Measurements from ENCODE around the gene SCN8A.
"Not testable (repeated sequence)": the region's sequence is repeated elsewhere in the genome, so short reads cannot be mapped to it uniquely, and the experiment has no call there.

Gene SCN8A

GRCh38 chr12:51593021-51593420 lies 2.0 kb downstream of the SCN8A start:
- TF ChIP-seq, protein P1, sequence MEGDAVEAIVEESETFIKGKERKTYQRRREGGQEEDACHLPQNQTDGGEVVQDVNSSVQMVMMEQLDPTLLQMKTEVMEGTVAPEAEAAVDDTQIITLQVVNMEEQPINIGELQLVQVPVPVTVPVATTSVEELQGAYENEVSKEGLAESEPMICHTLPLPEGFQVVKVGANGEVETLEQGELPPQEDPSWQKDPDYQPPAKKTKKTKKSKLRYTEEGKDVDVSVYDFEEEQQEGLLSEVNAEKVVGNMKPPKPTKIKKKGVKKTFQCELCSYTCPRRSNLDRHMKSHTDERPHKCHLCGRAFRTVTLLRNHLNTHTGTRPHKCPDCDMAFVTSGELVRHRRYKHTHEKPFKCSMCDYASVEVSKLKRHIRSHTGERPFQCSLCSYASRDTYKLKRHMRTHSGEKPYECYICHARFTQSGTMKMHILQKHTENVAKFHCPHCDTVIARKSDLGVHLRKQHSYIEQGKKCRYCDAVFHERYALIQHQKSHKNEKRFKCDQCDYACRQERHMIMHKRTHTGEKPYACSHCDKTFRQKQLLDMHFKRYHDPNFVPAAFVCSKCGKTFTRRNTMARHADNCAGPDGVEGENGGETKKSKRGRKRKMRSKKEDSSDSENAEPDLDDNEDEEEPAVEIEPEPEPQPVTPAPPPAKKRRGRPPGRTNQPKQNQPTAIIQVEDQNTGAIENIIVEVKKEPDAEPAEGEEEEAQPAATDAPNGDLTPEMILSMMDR (IDR thresholded peaks at IDR 0.05; ENCODE audit: low read depth, low read length), result no peak
- H3K27me3 ChIP-seq (ENCODE audit: insufficient read depth, low read depth, severe bottlenecking), result no peaks in the 10 kb centered on the region
- no peak for DNase-seq
- H3K9me3 ChIP-seq (ENCODE audit: severe bottlenecking), result no peaks in the 10 kb centered on the region
- H3K27ac ChIP-seq, result no peak overlapping the region
- peaks cover 2% of the 10 kb centered on the region for H3K36me3 ChIP-seq
- H3K4me3 ChIP-seq (ENCODE audit: low read depth, low read length), result no peak overlapping the region

GRCh38 chr12:51593539-51593938 lies 2.5 kb downstream of the SCN8A start:
- Histone ChIP-seq H3K36me3 (peaks cover 2% of the 10 kb centered on the region), H3K9me3 (ENCODE audit: severe bottlenecking) (no peaks in the 10 kb centered on the region), H3K4me3 (ENCODE audit: low read depth, low read length) (no peak overlapping the region), H3K27me3 (ENCODE audit: insufficient read depth, low read depth, severe bottlenecking) (no peaks in the 10 kb centered on the region), H3K27ac (no peak overlapping the region)
- no peak for DNase-seq
- TF ChIP-seq, protein P1 (IDR thresholded peaks at IDR 0.05; ENCODE audit: low read depth, low read length), result no peak

GRCh38 chr12:51598156-51598555 lies 7.1 kb downstream of the SCN8A start:
- H3K9me3 ChIP-seq (ENCODE audit: severe bottlenecking), result no peaks in the 10 kb centered on the region

DNA sequence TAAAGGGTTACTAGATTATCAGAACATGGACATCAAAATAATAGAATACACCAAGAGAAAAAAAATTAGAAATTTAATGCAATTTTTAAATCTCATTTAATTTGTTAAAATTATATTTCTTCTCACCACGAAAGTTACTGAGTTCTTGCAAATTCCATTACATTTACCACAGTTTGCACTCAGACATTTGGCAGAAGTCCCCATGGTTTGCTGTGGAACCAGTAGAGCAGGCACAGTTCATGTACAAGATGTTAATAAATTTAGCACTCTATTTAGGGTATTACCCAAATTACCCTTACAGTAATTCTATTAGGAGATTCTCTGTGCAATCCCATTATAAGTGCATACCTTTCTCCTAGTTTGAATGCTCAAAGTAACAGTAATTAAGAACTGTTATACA lies 9.7 kb downstream of the SCN8A start:
- Histone ChIP-seq H3K27me3 (ENCODE audit: insufficient read depth, low read depth, severe bottlenecking) (no peaks in the 10 kb centered on the region), H3K4me3 (ENCODE audit: low read depth, low read length) (no peak overlapping the region), H3K9me3 (ENCODE audit: severe bottlenecking) (no peaks in the 10 kb centered on the region), H3K27ac (no peak overlapping the region), H3K36me3 (no peaks in the 10 kb centered on the region)
- no peak for DNase-seq
- TF ChIP-seq, protein P1 (IDR thresholded peaks at IDR 0.05; ENCODE audit: low read depth, low read length), result no peak

More at GRCh38 chr12:51598156-51598555, 7.1 kb downstream of the SCN8A start:
- DNase-seq, result no peak
- TF ChIP-seq, protein P1 (IDR thresholded peaks at IDR 0.05; ENCODE audit: low read depth, low read length), result no peak
- Histone ChIP-seq H3K27me3 (ENCODE audit: insufficient read depth, low read depth, severe bottlenecking) (no peaks in the 10 kb centered on the region), H3K27ac (no peak overlapping the region), H3K4me3 (ENCODE audit: low read depth, low read length) (no peak overlapping the region), H3K36me3 (no peaks in the 10 kb centered on the region)

- DNase-seq, result no peak
- TF ChIP-seq, protein P1 (IDR thresholded peaks at IDR 0.05; ENCODE audit: low read depth, low read length), result no peak
- Histone ChIP-seq H3K27ac (no peak overlapping the region), H3K36me3 (no peaks in the 10 kb centered on the region), H3K27me3 (ENCODE audit: insufficient read depth, low read depth, severe bottlenecking) (no peaks in the 10 kb centered on the region), H3K9me3 (ENCODE audit: severe bottlenecking) (no peaks in the 10 kb centered on the region), H3K4me3 (ENCODE audit: low read depth, low read length) (no peak overlapping the region)
Observed at GRCh38 chr12:51601241-51601640, 10.2 kb downstream of the SCN8A start.

- not testable (repeated sequence) for DNase-seq; H3K27me3 ChIP-seq (ENCODE audit: insufficient read depth, low read depth, severe bottlenecking); H3K27ac ChIP-seq; H3K36me3 ChIP-seq; H3K9me3 ChIP-seq (ENCODE audit: severe bottlenecking); H3K4me3 ChIP-seq (ENCODE audit: low read depth, low read length)
Observed at GRCh38 chr12:51605896-51606295, 14.9 kb downstream of the SCN8A start.

DNA sequence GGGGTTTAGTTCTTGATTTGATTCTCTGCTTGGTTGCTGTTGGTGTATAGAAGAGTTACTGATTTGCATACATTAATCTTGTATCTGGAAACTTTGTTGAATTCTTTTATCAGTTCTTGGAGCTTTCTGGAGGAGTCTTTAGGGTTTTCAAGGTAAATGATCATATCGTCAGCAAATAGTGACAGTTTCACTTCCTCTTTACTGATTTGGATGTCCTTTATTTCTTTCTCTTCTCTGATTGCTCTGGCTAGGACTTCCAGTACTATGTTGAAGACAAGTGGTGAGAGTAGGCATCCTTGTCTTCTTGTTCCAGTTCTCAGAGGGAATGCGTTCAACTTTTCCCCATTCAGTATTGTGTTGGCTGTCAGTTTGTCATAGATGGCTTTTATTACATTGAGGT lies 16.2 kb downstream of the SCN8A start:
- H3K4me3 ChIP-seq (ENCODE audit: low read depth, low read length); H3K27me3 ChIP-seq (ENCODE audit: insufficient read depth, low read depth, severe bottlenecking); DNase-seq: not testable (repeated sequence)

More for the DNA sequence above, 16.2 kb downstream of the SCN8A start:
- not testable (repeated sequence) for H3K36me3 ChIP-seq; H3K27ac ChIP-seq; H3K9me3 ChIP-seq (ENCODE audit: severe bottlenecking)
